ENCODE data around the gene MGA.

Gene MGA

GRCh38 chr15:41633609-41634008 lies 26.6 kb upstream of the MGA start:
- no peak overlapping the region for H3K4me3 ChIP-seq (ENCODE audit: severe bottlenecking)
- H3K4me1 ChIP-seq (ENCODE audit: insufficient read depth, poor library complexity, severe bottlenecking): peaks cover 12% of the 10 kb centered on the region
- no peaks in the 10 kb centered on the region for H3K9me3 ChIP-seq (ENCODE audit: severe bottlenecking)
- H3K27ac ChIP-seq (ENCODE audit: poor library complexity, severe bottlenecking): no peak overlapping the region
- DNase-seq (ENCODE audit: low spot score): no peak
- no peaks in the 10 kb centered on the region for H3K36me3 ChIP-seq (ENCODE audit: low read depth)
- no peak for TF ChIP-seq CTCF (IDR thresholded peaks at IDR 0.05; ENCODE audit: poor library complexity, severe bottlenecking)
- no peaks in the 10 kb centered on the region for H3K27me3 ChIP-seq (ENCODE audit: insufficient read depth, poor library complexity, severe bottlenecking)
- ATAC-seq (ENCODE audit: low read depth): no peak

GRCh38 chr15:41634072-41634626 lies 26.1 kb upstream of the MGA start:
- TF ChIP-seq CTCF (IDR thresholded peaks at IDR 0.05; ENCODE audit: poor library complexity, severe bottlenecking): no peak
- Histone ChIP-seq H3K4me1 (ENCODE audit: insufficient read depth, poor library complexity, severe bottlenecking) (peaks cover 12% of the 10 kb centered on the region), H3K27ac (ENCODE audit: poor library complexity, severe bottlenecking) (no peak overlapping the region), H3K4me3 (ENCODE audit: severe bottlenecking) (no peak overlapping the region), H3K9me3 (ENCODE audit: severe bottlenecking) (no peaks in the 10 kb centered on the region), H3K27me3 (ENCODE audit: insufficient read depth, poor library complexity, severe bottlenecking) (no peaks in the 10 kb centered on the region), H3K36me3 (ENCODE audit: low read depth) (no peaks in the 10 kb centered on the region)
- no peak for ATAC-seq (ENCODE audit: low read depth)
- DNase-seq (ENCODE audit: low spot score): no peak

GRCh38 chr15:41637086-41637485 lies 23.1 kb upstream of the MGA start:
- Histone ChIP-seq H3K4me1 (ENCODE audit: insufficient read depth, poor library complexity, severe bottlenecking) (peaks cover 1% of the 10 kb centered on the region), H3K27me3 (ENCODE audit: insufficient read depth, poor library complexity, severe bottlenecking) (no peaks in the 10 kb centered on the region), H3K36me3 (ENCODE audit: low read depth) (no peaks in the 10 kb centered on the region), H3K27ac (ENCODE audit: poor library complexity, severe bottlenecking) (no peak overlapping the region), H3K4me3 (ENCODE audit: severe bottlenecking) (no peak overlapping the region), H3K9me3 (ENCODE audit: severe bottlenecking) (no peaks in the 10 kb centered on the region)
- ATAC-seq (ENCODE audit: low read depth) (no peak), DNase-seq (ENCODE audit: low spot score) (no peak)
- TF ChIP-seq CTCF (IDR thresholded peaks at IDR 0.05; ENCODE audit: poor library complexity, severe bottlenecking): no peak

- H3K9me3 ChIP-seq (ENCODE audit: severe bottlenecking): no peaks in the 10 kb centered on the region
- no peak overlapping the region for H3K4me3 ChIP-seq (ENCODE audit: severe bottlenecking)
- DNase-seq (ENCODE audit: low spot score) (no peak), ATAC-seq (ENCODE audit: low read depth) (no peak)
- H3K27me3 ChIP-seq (ENCODE audit: insufficient read depth, poor library complexity, severe bottlenecking): no peaks in the 10 kb centered on the region
- H3K27ac ChIP-seq (ENCODE audit: poor library complexity, severe bottlenecking): no peak overlapping the region
- no peaks in the 10 kb centered on the region for H3K4me1 ChIP-seq (ENCODE audit: insufficient read depth, poor library complexity, severe bottlenecking)
- TF ChIP-seq CTCF (IDR thresholded peaks at IDR 0.05; ENCODE audit: poor library complexity, severe bottlenecking): no peak
- no peaks in the 10 kb centered on the region for H3K36me3 ChIP-seq (ENCODE audit: low read depth)
Measured at GRCh38 chr15:41640985-41641384, 19.2 kb upstream of the MGA start.

GRCh38 chr15:41647262-41647661 lies 12.9 kb upstream of the MGA start:
- H3K4me1 ChIP-seq (ENCODE audit: insufficient read depth, poor library complexity, severe bottlenecking): peaks cover 2% of the 10 kb centered on the region
- H3K9me3 ChIP-seq (ENCODE audit: severe bottlenecking): no peaks in the 10 kb centered on the region
- no peak for TF ChIP-seq CTCF (IDR thresholded peaks at IDR 0.05; ENCODE audit: poor library complexity, severe bottlenecking)
- no peak overlapping the region for H3K4me3 ChIP-seq (ENCODE audit: severe bottlenecking)
- no peaks in the 10 kb centered on the region for H3K27me3 ChIP-seq (ENCODE audit: insufficient read depth, poor library complexity, severe bottlenecking)
- DNase-seq (ENCODE audit: low spot score) (no peak), ATAC-seq (ENCODE audit: low read depth) (no peak)
- no peak overlapping the region for H3K27ac ChIP-seq (ENCODE audit: poor library complexity, severe bottlenecking)
- no peaks in the 10 kb centered on the region for H3K36me3 ChIP-seq (ENCODE audit: low read depth)

Data from RWPE2 (cell line).